Measurements from ENCODE around the gene PRRC2B.
A peak's percentile ranks its signal among the peaks of the same experiment; 100 is the strongest.
"Not testable (repeated sequence)": the region's sequence is repeated elsewhere in the genome, so short reads cannot be mapped to it uniquely, and the experiment has no call there.

PRRC2B gene

DNA sequence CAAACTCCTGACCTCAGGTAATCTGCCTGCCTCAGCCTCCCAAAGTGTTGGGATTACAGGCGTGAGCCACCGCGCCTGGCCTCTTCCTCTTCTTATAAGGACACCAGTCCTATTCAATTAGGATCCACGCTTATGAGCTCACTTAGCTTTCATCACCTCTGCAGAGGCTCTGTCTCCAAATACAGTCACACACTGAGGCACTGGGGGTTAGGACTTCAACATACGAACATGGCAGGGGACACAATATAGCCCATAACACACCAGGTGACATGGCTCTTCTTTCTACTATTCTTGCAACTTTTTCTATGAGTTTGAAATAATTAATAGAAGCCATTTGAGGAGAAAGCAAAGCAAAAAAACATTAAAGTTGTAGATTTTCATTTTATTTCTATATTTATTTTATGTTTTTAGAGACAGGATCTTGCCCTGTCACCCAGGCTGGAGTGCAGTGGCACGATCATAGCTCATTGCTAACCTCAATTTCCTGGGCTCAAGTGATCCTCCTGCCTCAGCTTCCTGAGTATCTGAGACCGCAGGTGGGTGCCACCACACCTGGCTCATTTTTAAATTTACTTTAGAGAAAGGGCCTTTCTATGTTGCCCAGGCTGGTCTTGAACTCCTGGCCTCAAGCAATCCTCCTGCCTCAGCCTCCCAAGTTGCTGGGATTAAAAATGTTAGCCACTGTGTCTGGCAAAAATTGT is 145.5 kb downstream of the PRRC2B start:
- H3K9ac ChIP-seq (ENCODE audit: low read depth in 1 of 2, low read length in 2 of 2), result no peak overlapping the region
- peaks cover 3 to 4% of the 10 kb centered on the region in 2 donors for H3K4me1 ChIP-seq (ENCODE audit: control insufficient read depth in 2 of 2, insufficient read depth in 2 of 2, low read length in 2 of 2)
- H3K9me3 ChIP-seq (ENCODE audit: control insufficient read depth in 2 of 2, low read length in 2 of 2), result peaks cover 5 to 6% of the 10 kb centered on the region in 2 donors
- no peak overlapping the region for H3K27ac ChIP-seq (ENCODE audit: low read depth in 2 of 2, low read length in 2 of 2)
- H3K27me3 ChIP-seq (ENCODE audit: control insufficient read depth in 2 of 2, insufficient read depth in 2 of 2, low read length in 2 of 2), result peaks cover 0 to 4% of the 10 kb centered on the region in 2 donors
- H3K36me3 ChIP-seq (ENCODE audit: control insufficient read depth in 2 of 2, insufficient read depth in 2 of 2, low read length in 2 of 2), result no peaks in the 10 kb centered on the region
- H3K4me3 ChIP-seq (ENCODE audit: low read length in 2 of 2), result no peak overlapping the region

GRCh38 chr9:131543141-131543540 is 149.3 kb downstream of the PRRC2B start:
- no peak overlapping the region for H3K9ac ChIP-seq (ENCODE audit: low read depth in 1 of 2, low read length in 2 of 2)
- no peak overlapping the region for H3K27ac ChIP-seq (ENCODE audit: low read depth in 2 of 2, low read length in 2 of 2)
- peaks cover 4% of the 10 kb centered on the region in 2 donors for H3K27me3 ChIP-seq (ENCODE audit: control insufficient read depth in 2 of 2, insufficient read depth in 2 of 2, low read length in 2 of 2)
- peaks cover 5 to 6% of the 10 kb centered on the region in 2 donors for H3K9me3 ChIP-seq (ENCODE audit: control insufficient read depth in 2 of 2, low read length in 2 of 2)
- no peaks in the 10 kb centered on the region for H3K36me3 ChIP-seq (ENCODE audit: control insufficient read depth in 2 of 2, insufficient read depth in 2 of 2, low read length in 2 of 2)
- no peak overlapping the region for H3K4me3 ChIP-seq (ENCODE audit: low read length in 2 of 2)
- H3K4me1 ChIP-seq (ENCODE audit: control insufficient read depth in 2 of 2, insufficient read depth in 2 of 2, low read length in 2 of 2), result peaks cover 0 to 7% of the 10 kb centered on the region in 2 donors

DNA sequence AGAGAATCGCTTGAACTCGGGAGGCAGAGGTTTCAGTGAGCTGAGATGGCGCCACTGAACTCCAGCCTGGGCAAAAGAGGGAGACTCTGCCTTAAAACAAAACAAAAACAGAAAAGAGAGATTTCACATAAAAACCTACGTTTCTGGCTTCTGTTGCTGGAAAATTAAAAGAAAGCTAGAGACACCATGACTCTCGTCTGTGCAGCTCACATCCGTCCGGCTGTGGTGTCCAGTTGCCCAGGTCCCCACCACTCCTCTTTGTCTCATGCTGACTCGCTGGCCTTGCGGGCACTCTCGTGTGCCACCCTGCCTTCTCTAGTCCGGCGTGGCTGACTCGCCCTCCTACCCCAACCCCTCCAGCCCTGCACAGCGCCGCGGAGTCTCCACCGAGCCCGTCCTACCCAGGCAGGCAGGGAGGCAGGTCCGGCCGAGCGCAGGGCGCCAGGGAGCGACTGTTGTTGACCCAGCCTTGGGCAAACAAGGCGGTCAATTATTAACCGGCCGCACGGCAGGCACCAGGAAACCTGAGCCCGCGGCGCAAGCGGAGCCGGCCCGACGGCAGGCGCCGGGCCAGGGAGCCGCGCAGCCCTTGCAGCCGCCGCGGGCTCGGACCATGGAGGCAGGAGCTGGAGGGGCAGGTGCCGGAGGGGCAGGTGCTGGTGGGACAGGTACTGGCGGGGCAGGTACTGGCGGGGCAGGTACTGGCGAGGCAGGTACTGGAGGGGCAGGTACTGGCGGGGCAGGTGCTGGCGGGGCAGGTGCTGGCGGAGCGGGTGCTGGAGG is 151.3 kb downstream of the PRRC2B start, which contains the start of gene PRRT1B:
Gene PRRT1B, plus strand, starts transcription at position 521 of the 783 bp plus-strand sequence. Its CDS starts 93 bp downstream, at position 614.
- Histone ChIP-seq H3K9ac (ENCODE audit: low read depth in 1 of 2, low read length in 2 of 2) (peak within 1 kb of the TSS; percentile 54 to 60), H3K4me1 (ENCODE audit: control insufficient read depth in 2 of 2, insufficient read depth in 2 of 2, low read length in 2 of 2) (peaks cover 0 to 7% of the 10 kb centered on the region in 2 donors), H3K27ac (ENCODE audit: low read depth in 2 of 2, low read length in 2 of 2) (peak within 1 kb of the TSS; percentile 55 to 72), H3K27me3 (ENCODE audit: control insufficient read depth in 2 of 2, insufficient read depth in 2 of 2, low read length in 2 of 2) (peaks cover 4% of the 10 kb centered on the region in 2 donors), H3K36me3 (ENCODE audit: control insufficient read depth in 2 of 2, insufficient read depth in 2 of 2, low read length in 2 of 2) (no peaks in the 10 kb centered on the region), H3K9me3 (ENCODE audit: control insufficient read depth in 2 of 2, low read length in 2 of 2) (peaks cover 5 to 6% of the 10 kb centered on the region in 2 donors), H3K4me3 (ENCODE audit: low read length in 2 of 2) (peak within 1 kb of the TSS; percentile 65 to 71)

DNA sequence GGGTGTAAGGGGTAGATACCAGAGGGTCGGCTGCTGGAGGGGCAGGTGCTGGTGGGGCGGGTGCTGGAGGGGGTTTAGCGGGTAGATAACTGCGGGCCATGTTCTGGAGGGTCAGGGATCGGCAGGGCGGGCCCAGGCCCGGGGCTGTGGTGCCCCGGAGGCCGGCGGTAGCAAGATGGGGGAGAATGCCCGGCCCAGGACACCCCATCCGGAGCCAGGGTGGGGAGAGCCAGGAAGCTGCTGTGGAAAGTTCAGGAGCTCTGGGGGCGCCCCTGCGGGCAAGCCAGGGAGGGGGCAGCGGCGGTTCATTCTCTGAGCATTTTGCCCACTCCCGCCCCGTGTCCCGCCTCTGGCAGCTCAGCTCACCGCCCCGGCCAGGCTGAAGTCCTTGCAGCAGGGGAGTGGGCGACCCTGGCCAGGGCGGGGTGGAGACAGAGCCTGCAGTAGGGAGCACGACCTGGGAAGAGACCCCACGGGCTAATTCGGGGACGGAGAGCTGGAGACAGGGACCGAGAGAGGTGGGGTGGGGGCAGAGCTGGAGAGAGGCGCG is 152.0 kb downstream of the PRRC2B start:
- Histone ChIP-seq H3K27me3 (ENCODE audit: control insufficient read depth in 2 of 2, insufficient read depth in 2 of 2, low read length in 2 of 2) (peaks cover 4% of the 10 kb centered on the region in 2 donors), H3K4me3 (ENCODE audit: low read length in 2 of 2) (peak overlapping the region; percentile 57 to 60), H3K36me3 (ENCODE audit: control insufficient read depth in 2 of 2, insufficient read depth in 2 of 2, low read length in 2 of 2) (no peaks in the 10 kb centered on the region), H3K4me1 (ENCODE audit: control insufficient read depth in 2 of 2, insufficient read depth in 2 of 2, low read length in 2 of 2) (peaks cover 0 to 7% of the 10 kb centered on the region in 2 donors), H3K27ac (ENCODE audit: low read depth in 2 of 2, low read length in 2 of 2) (no peak overlapping the region), H3K9me3 (ENCODE audit: control insufficient read depth in 2 of 2, low read length in 2 of 2) (peaks cover 5 to 6% of the 10 kb centered on the region in 2 donors), H3K9ac (ENCODE audit: low read depth in 1 of 2, low read length in 2 of 2) (peak overlapping the region in 1 of 2 donors; percentile 60)

DNA sequence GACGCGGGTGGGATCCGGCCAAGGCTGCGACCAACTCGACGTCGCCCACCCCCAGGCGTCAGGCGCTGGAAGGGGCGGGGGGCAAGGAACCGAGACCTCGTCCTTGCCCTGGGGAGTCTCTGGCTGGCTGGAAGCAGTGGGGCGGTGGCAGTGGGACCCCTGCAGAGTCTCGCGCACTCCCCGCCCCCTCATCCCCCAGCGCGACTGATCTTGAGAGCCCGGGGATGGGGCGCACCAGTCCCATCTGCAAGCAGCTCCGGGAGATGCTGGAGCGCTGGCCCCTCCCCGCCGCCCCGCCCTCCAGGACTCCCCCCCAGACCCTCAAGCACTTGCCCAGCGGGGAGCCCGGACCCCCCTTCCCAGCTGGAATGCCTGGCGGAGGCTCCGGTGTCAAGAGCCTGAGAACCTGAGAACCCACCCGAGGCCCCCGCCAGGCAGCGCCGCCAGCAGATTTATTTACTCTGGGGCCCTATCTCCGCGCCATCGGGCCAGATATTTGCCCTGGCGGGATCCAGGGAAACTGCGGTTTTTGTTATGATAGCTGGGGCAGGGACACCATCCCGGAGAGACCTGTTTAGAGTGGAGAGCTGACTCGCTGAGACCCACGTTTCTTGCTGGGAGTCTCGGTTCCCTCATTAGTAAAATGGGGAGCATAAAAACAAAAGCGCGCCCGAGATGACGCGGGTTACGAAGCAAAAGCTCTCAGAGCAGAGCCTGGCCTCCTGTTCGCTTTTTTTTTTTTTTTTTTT is 152.6 kb downstream of the PRRC2B start:
- Histone ChIP-seq H3K4me1 (ENCODE audit: control insufficient read depth in 2 of 2, insufficient read depth in 2 of 2, low read length in 2 of 2) (peaks cover 0 to 7% of the 10 kb centered on the region in 2 donors), H3K36me3 (ENCODE audit: control insufficient read depth in 2 of 2, insufficient read depth in 2 of 2, low read length in 2 of 2) (no peaks in the 10 kb centered on the region), H3K9me3 (ENCODE audit: control insufficient read depth in 2 of 2, low read length in 2 of 2) (peaks cover 5 to 6% of the 10 kb centered on the region in 2 donors), H3K4me3 (ENCODE audit: low read length in 2 of 2) (peak overlapping the region; percentile 57 to 60), H3K9ac (ENCODE audit: low read depth in 1 of 2, low read length in 2 of 2) (peak overlapping the region in 1 of 2 donors; percentile 60), H3K27me3 (ENCODE audit: control insufficient read depth in 2 of 2, insufficient read depth in 2 of 2, low read length in 2 of 2) (peaks cover 4% of the 10 kb centered on the region in 2 donors), H3K27ac (ENCODE audit: low read depth in 2 of 2, low read length in 2 of 2) (no peak overlapping the region)

GRCh38 chr9:131549186-131549585 is 155.3 kb downstream of the PRRC2B start:
- H3K27me3 ChIP-seq (ENCODE audit: control insufficient read depth in 2 of 2, insufficient read depth in 2 of 2, low read length in 2 of 2); H3K9ac ChIP-seq (ENCODE audit: low read depth in 1 of 2, low read length in 2 of 2); H3K27ac ChIP-seq (ENCODE audit: low read depth in 2 of 2, low read length in 2 of 2); H3K36me3 ChIP-seq (ENCODE audit: control insufficient read depth in 2 of 2, insufficient read depth in 2 of 2, low read length in 2 of 2); H3K4me3 ChIP-seq (ENCODE audit: low read length in 2 of 2); H3K9me3 ChIP-seq (ENCODE audit: control insufficient read depth in 2 of 2, low read length in 2 of 2); H3K4me1 ChIP-seq (ENCODE audit: control insufficient read depth in 2 of 2, insufficient read depth in 2 of 2, low read length in 2 of 2): not testable (repeated sequence)

All from mucosa of rectum (tissue), 2 donors.